H1 (cell line): Measurements from ENCODE around the gene DHH. TPM values are rescaled to one million over a fixed set of nuclear protein-coding genes. Genes with fewer than 3 reads are reported as not detected.

Experiments
- CTCF ChIA-PET: fragments of 300-600 bp; sonication (Branson Sonifier 250); formaldehyde crosslinking; loops from one replicate; lab custom pipeline; 2021; ENCODE audit not compliant: partially characterized antibody; lab: Charles Lee
- POLR2A ChIA-PET: fragments of 300-600 bp; sonication (Branson Sonifier 250); formaldehyde crosslinking; loops from one replicate; lab custom pipeline; 2021; ENCODE audit warnings: inconsistent platforms; ENCODE audit not compliant: partially characterized antibody; lab: Charles Lee
- DNase-seq, 2 experiments: peaks; one replicate each; pipeline versions ENCODE4 v3.0.0 to v3.0.0-alpha.2; 2010 to 2022; ENCODE audit warnings: low spot score in 2 of 2, low read depth in 1 of 2, mixed read lengths in 1 of 2
- FAIRE-seq: peaks from 2 replicates; lab custom pipeline; 2011; peaks lifted over from hg19 to GRCh38; lab: Jason Lieb, UNC
- H2AFZ ChIP-seq: 2 replicates; pipeline ENCODE4 v1.8.1; 2012; ENCODE audit warnings: low read length, inconsistent platforms
- H2AK5ac ChIP-seq: 2 replicates; pipeline ENCODE4 v1.6.1; 2013; ENCODE audit warnings: low read depth, low read length
- H2BK120ac ChIP-seq: replicated peaks from 2 replicates; pipeline ENCODE3; 2013; ENCODE audit warnings: low read depth, low read length, inconsistent platforms
- H2BK12ac ChIP-seq: 2 replicates; pipeline ENCODE4 v1.6.1; 2013; ENCODE audit warnings: low read depth, low read length
- H2BK15ac ChIP-seq: 2 replicates; pipeline ENCODE4 v1.6.1; 2013; ENCODE audit warnings: low read length
- H2BK20ac ChIP-seq: 2 replicates; pipeline ENCODE4 v1.6.1; 2013; ENCODE audit warnings: low read length
- H2BK5ac ChIP-seq: 2 replicates; pipeline ENCODE4 v1.6.1; 2013; ENCODE audit warnings: low read depth, low read length
- H3K14ac ChIP-seq: 2 replicates; pipeline ENCODE4 v1.6.1; 2013; ENCODE audit warnings: inconsistent platforms; ENCODE audit not compliant: insufficient read length
- H3K18ac ChIP-seq: 2 replicates; pipeline ENCODE4 v1.6.1; 2013; ENCODE audit warnings: low read length; ENCODE audit errors: extremely low read depth
- H3K23ac ChIP-seq: 2 replicates; pipeline ENCODE4 v1.6.1; 2013; ENCODE audit warnings: inconsistent platforms; ENCODE audit not compliant: insufficient read length
- H3K23me2 ChIP-seq: 2 replicates; pipeline ENCODE4 v1.6.1; 2013; ENCODE audit warnings: low read depth, low read length
- H3K27ac ChIP-seq: 2 replicates; pipeline ENCODE4 v1.6.1; 2011; ENCODE audit warnings: low read depth, low read length, inconsistent platforms
- H3K27me3 ChIP-seq, 4 experiments: replicated peaks in 1 of 4; 1 replicate in 1 of 4; 2 replicates in 3 of 4; pipeline versions ENCODE4 v1.6.1 to v1.8.1; 2011 to 2013; ENCODE audit warnings: low read length in 3 of 4, mild to moderate bottlenecking in 3 of 4, inconsistent platforms in 2 of 4, mixed read lengths in 2 of 4, moderate library complexity in 1 of 4; ENCODE audit not compliant: control insufficient read depth in 3 of 4, insufficient read depth in 3 of 4; ENCODE audit errors: extremely low read depth in 1 of 4
- H3K36me3 ChIP-seq, 4 experiments: 2 replicates each; pipeline versions ENCODE4 v1.6.1 to v1.8.1; 2011 to 2013; ENCODE audit warnings: mild to moderate bottlenecking in 4 of 4, low read length in 3 of 4, moderate library complexity in 2 of 4, control low read depth in 1 of 4, inconsistent platforms in 1 of 4; ENCODE audit not compliant: insufficient read depth in 4 of 4, control insufficient read depth in 2 of 4
- H3K4ac ChIP-seq: replicated peaks from 2 replicates; pipeline ENCODE3; 2013; ENCODE audit warnings: low read length, low read depth, mixed read lengths, inconsistent platforms; ENCODE audit not compliant: insufficient read length
- H3K4me1 ChIP-seq, 4 experiments: replicated peaks in 1 of 4; 1 replicate in 1 of 4; 2 replicates in 3 of 4; pipeline versions ENCODE4 v1.6.1 to v1.8.1; 2011 to 2013; ENCODE audit warnings: low read length in 3 of 4, inconsistent platforms in 2 of 4, mixed read lengths in 1 of 4; ENCODE audit not compliant: insufficient read depth in 4 of 4, control insufficient read depth in 3 of 4
- H3K4me2 ChIP-seq, 2 experiments: 2 replicates each; pipeline versions ENCODE4 v1.6.1 to v1.8.1; 2011 to 2013; ENCODE audit warnings: low read depth in 2 of 2, low read length in 2 of 2, control low read depth in 1 of 2, inconsistent platforms in 1 of 2, mild to moderate bottlenecking in 1 of 2; ENCODE audit not compliant: insufficient read depth in 1 of 2
- H3K4me3 ChIP-seq, 4 experiments: fragments of 200-600, 300-600 bp in 1 of 4; sonication (generic), shearing (Covaris generic), sonication (Bioruptor Twin) in 1 of 4; 2 replicates each; pipeline versions ENCODE4 v1.5.1 to v1.8.1; 2011 to 2016; ENCODE audit warnings: low read length in 4 of 4, low read depth in 3 of 4, control low read depth in 2 of 4, inconsistent platforms in 2 of 4, mild to moderate bottlenecking in 2 of 4, mixed read lengths in 1 of 4, moderate library complexity in 1 of 4; ENCODE audit not compliant: insufficient read depth in 2 of 4; ENCODE audit errors: extremely low read depth in 1 of 4
- H3K56ac ChIP-seq: replicated peaks from 2 replicates; pipeline ENCODE3; 2013; ENCODE audit warnings: low read depth, mild to moderate bottlenecking, mixed read lengths, low read length, inconsistent platforms; ENCODE audit not compliant: insufficient read length
- H3K79me1 ChIP-seq: 2 replicates; pipeline ENCODE4 v1.6.1; 2013; ENCODE audit warnings: low read depth, low read length, control low read depth
- H3K79me2 ChIP-seq, 2 experiments: 2 replicates each; pipeline versions ENCODE4 v1.6.1 to v1.8.1; 2012 to 2013; ENCODE audit warnings: low read length in 2 of 2, mild to moderate bottlenecking in 2 of 2, inconsistent platforms in 1 of 2; ENCODE audit not compliant: insufficient read depth in 2 of 2, control insufficient read depth in 1 of 2
- H3K9ac ChIP-seq, 4 experiments: replicated peaks in 1 of 4; 1 replicate in 1 of 4; 2 replicates in 3 of 4; pipeline versions ENCODE4 v1.6.1 to v1.8.1; 2011 to 2013; ENCODE audit warnings: low read depth in 3 of 4, low read length in 3 of 4, control low read depth in 2 of 4, mild to moderate bottlenecking in 2 of 4, moderate library complexity in 2 of 4, inconsistent platforms in 1 of 4; ENCODE audit errors: extremely low read depth in 1 of 4
- H3K9me3 ChIP-seq, 2 experiments: 2 replicates each; pipeline versions ENCODE4 v1.6.1 to v1.8.1; 2012 to 2013; ENCODE audit warnings: mild to moderate bottlenecking in 2 of 2, moderate library complexity in 2 of 2, control low read depth in 1 of 2, inconsistent platforms in 1 of 2, low read depth in 1 of 2, low read length in 1 of 2, mixed read lengths in 1 of 2; ENCODE audit not compliant: insufficient read depth in 2 of 2
- H4K20me1 ChIP-seq, 2 experiments: replicated peaks in 1 of 2; 2 replicates each; pipeline versions ENCODE3 to v1.8.1; 2011 to 2013; ENCODE audit warnings: inconsistent platforms in 2 of 2, low read length in 2 of 2, mild to moderate bottlenecking in 1 of 2; ENCODE audit not compliant: insufficient read depth in 2 of 2, control insufficient read depth in 1 of 2
- H4K5ac ChIP-seq: 2 replicates; pipeline ENCODE4 v1.6.1; 2013; ENCODE audit warnings: low read length, low read depth, mixed read lengths, inconsistent platforms; ENCODE audit not compliant: insufficient read length
- H4K8ac ChIP-seq: 2 replicates; pipeline ENCODE4 v1.8.0; 2013; ENCODE audit warnings: mild to moderate bottlenecking, moderate library complexity, low read length, inconsistent platforms; ENCODE audit not compliant: insufficient read depth; ENCODE audit errors: extremely low read depth
- H4K91ac ChIP-seq: replicated peaks from 2 replicates; pipeline ENCODE3; 2013; ENCODE audit warnings: low read length, mixed read lengths, inconsistent platforms; ENCODE audit not compliant: insufficient read length
- CHD2 ChIP-seq: IDR thresholded peaks from 2 replicates; pipeline ENCODE4 v1.6.1; 2012; ENCODE audit warnings: low read length, improper control_type of control experiment
- POU5F1 ChIP-seq: IDR thresholded peaks from 2 replicates; pipeline ENCODE4 v1.6.1; 2011; ENCODE audit warnings: low read depth, mild to moderate bottlenecking, low read length, moderate library complexity
- WGBS, 2 experiments: shearing (Covaris generic) in 1 of 2; methylation state at CpG; one replicate each; pipeline versions ENCODE4 v1.1.6 to v1.1.7; 2013 to 2015; ENCODE audit warnings: low lambda C conversion rate in 2 of 2, mixed read lengths in 2 of 2, inconsistent platforms in 1 of 2, low coverage in 1 of 2, missing lambda C conversion rate in 1 of 2; ENCODE audit not compliant: insufficient replicate concordance in 2 of 2, insufficient coverage in 1 of 2, insufficient read length in 1 of 2; ENCODE audit errors: extremely low coverage in 1 of 2, missing lambda C conversion rate in 1 of 2; 5-methylcytosine and 5-hydroxymethylcytosine counted together
- polyA plus RNA-seq, 7 experiments: library from polyadenylated mRNA; depleted of rRNA in 3 of 7; stranded (reverse) in 5 of 7; unstranded in 2 of 7; fragments of >200 nt in 5 of 7; fragments of 200-250 nt in 2 of 7; gene quantifications; 1 replicate in 5 of 7; 2 replicates in 1 of 7; 4 replicates in 1 of 7; pipeline versions ENCODE4 v1.2.1 to v1.2.3, GENCODE V29; 2011 to 2013; ENCODE audit warnings: missing spikeins in 2 of 7, mixed read lengths in 2 of 7
- total RNA-seq: library from RNA; stranded (reverse); fragmentation: NEBNext Ultra II Directional; extraction: Animal tissue kit (Norgen Biotek cat#: 25700); gene quantifications from 2 replicates; pipeline ENCODE4 v1.2.1, GENCODE V29; 2021

Gene DHH
- total and polyA plus RNA-seq, 2 of the 8 experiments (the other 6 are each of a cell fraction or from before 2014, with no cell fraction given): 0.03 to 0.11 TPM

DNA sequence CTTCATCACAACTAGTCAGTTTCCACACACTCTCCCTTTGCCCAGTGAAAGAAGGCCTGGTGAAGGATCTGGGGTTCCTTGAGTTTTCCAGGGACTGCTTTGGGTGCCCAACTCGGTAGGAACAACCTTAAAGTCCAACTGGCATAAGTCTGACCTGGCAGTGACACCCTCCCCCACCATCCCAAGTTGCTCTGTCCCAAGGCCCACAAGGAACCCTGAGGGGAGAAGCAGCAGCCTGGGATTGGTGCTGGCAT, 35.6 kb downstream of the DHH start:
- 0 out of 2 replicates have a peak overlapping the region, but pooled peaks have one; percentile 98 for H2BK5ac ChIP-seq
- peak overlapping the region; percentile 19; the same call in 1 of the 2 replicates for H2AK5ac ChIP-seq
- peak overlapping the region; percentile 51 to 98 (median 91); a peak in 5 of 7 replicates for H3K9ac ChIP-seq
- no peak overlapping the region for H2BK15ac ChIP-seq
- FAIRE-seq (no peak), DNase-seq (no peak)
- no peak overlapping the region for H2BK120ac ChIP-seq
- no peak overlapping the region; the same call in 1 of the 2 replicates for H4K8ac ChIP-seq
- WGBS, 2 experiments: 13% methylated on average over 1 of the region's 1 CpG; no CpG with 5 or more reads in 1 of the 2 experiments
- no peaks in the 10 kb centered on the region for H3K27me3 ChIP-seq
- no peak overlapping the region for H3K14ac ChIP-seq
- H3K4me2 ChIP-seq: peak overlapping the region; percentile 81 to 98
- H3K36me3 ChIP-seq: peaks cover 5 to 13% (median 11%) of the 10 kb centered on the region in 4 experiments; a peak in 7 of 8 replicates
- no peak overlapping the region for H3K56ac ChIP-seq
- H4K91ac ChIP-seq: no peak overlapping the region
- peaks cover 9 to 37% (median 13%) of the 10 kb centered on the region in 4 experiments for H3K4me1 ChIP-seq
- CTCF ChIA-PET: interaction anchor here (1.1 to 2.7 kb wide), 4 partner anchors 15 to 39 kb away, joined by 3 to 16 read pairs (median 12); partner anchors contain the start of gene DHH
- H4K20me1 ChIP-seq: peaks cover 37 to 45% of the 10 kb centered on the region in 2 experiments
- no peak overlapping the region for H2AFZ ChIP-seq
- H3K23me2 ChIP-seq: peaks cover 15% of the 10 kb centered on the region
- peaks cover 33% of the 10 kb centered on the region for H3K79me1 ChIP-seq
- TF ChIP-seq POU5F1 (no peak), CHD2 (no peak)
- TF ChIP-seq, all 59 proteins: peak for 0
- Histone ChIP-seq H2BK12ac (no peak overlapping the region), H3K4me3 (peak overlapping the region; percentile 85 to 97 (median 96)), H3K27ac (no peak overlapping the region), H3K9me3 (no peaks in the 10 kb centered on the region), H3K4ac (no peak overlapping the region), H2BK20ac (no peak overlapping the region), H3K79me2 (peaks cover 51 to 62% of the 10 kb centered on the region in 2 experiments), H3K18ac (no peak overlapping the region), H4K5ac (no peak overlapping the region), H3K23ac (no peak overlapping the region)
- POLR2A ChIA-PET: interaction anchor here (0.7 to 5.6 kb wide), 12 partner anchors 11 to 202 kb away, joined by 3 to 47 read pairs (median 5); partner anchors contain the start of genes DDN, PRKAG1 and TUBA1B
